GM18517 (cell line): ENCODE measurements around the gene ULK3.

Source experiments
- ATAC-seq: cut with Tn5 transposase; IDR thresholded peaks from one replicate; pipeline ENCODE4 v1.9.1; 2021; ENCODE audit warnings: mild to moderate bottlenecking, moderate library complexity; ENCODE audit not compliant: unreplicated experiment

Gene ULK3

GRCh38 chr15:74800559-74801094 lies 42.3 kb downstream of the ULK3 start:
- ATAC-seq = no peak

- peak; percentile 56 for ATAC-seq
Observed at GRCh38 chr15:74799856-74800558, 42.9 kb downstream of the ULK3 start.

- ATAC-seq = no peak
Observed at GRCh38 chr15:74799255-74799855, 43.6 kb downstream of the ULK3 start.

GRCh38 chr15:74798388-74799254 lies 44.3 kb downstream of the ULK3 start:
- ATAC-seq = no peak

- ATAC-seq = no peak
Observed at GRCh38 chr15:74795966-74796625, 46.9 kb downstream of the ULK3 start.

- ATAC-seq = no peak
Observed at GRCh38 chr15:74794970-74795349, 48.0 kb downstream of the ULK3 start.

- ATAC-seq = no peak
Observed at GRCh38 chr15:74794248-74794969, 48.5 kb downstream of the ULK3 start.

- no peak for ATAC-seq
Observed at GRCh38 chr15:74793135-74794028, 49.6 kb downstream of the ULK3 start.

- ATAC-seq = no peak
Observed at GRCh38 chr15:74792227-74793016, 50.5 kb downstream of the ULK3 start.

- no peak for ATAC-seq
Observed at GRCh38 chr15:74791667-74792066, 51.3 kb downstream of the ULK3 start.

- no peak for ATAC-seq
Observed at GRCh38 chr15:74791007-74791406, 51.9 kb downstream of the ULK3 start.

GRCh38 chr15:74790080-74790916 lies 52.7 kb downstream of the ULK3 start:
- ATAC-seq = no peak

- no peak for ATAC-seq
Observed at GRCh38 chr15:74789741-74790079, 53.2 kb downstream of the ULK3 start.

- ATAC-seq = no peak
Observed at GRCh38 chr15:74789171-74789631, 53.8 kb downstream of the ULK3 start.

GRCh38 chr15:74788683-74789151 lies 54.2 kb downstream of the ULK3 start:
- ATAC-seq = no peak

GRCh38 chr15:74788042-74788682 lies 54.8 kb downstream of the ULK3 start:
- ATAC-seq = no peak
